Gastroesophageal sphincter (tissue), 4 donors: ENCODE data around the gene ALOX12. TPM values are rescaled to one million over a fixed set of nuclear protein-coding genes. Genes with fewer than 3 reads are reported as not detected.

Experiments
- ATAC-seq: fragments of 150-250 bp; one replicate; pipeline ENCODE4 v1.9.1; 2016; ENCODE audit warnings: mild to moderate bottlenecking, moderate library complexity
- H3K27ac ChIP-seq, 4 donors: fragments of 200-600 bp; sonication (generic) in 3 of 4; 1 replicate in 3 of 4; 2 replicates in 1 of 4; pipeline ENCODE4 v1.5.1; 2016 to 2019
- H3K27me3 ChIP-seq: fragments of 200-600 bp; sonication (generic); one replicate; pipeline ENCODE4 v1.5.1; 2019
- H3K36me3 ChIP-seq, 2 donors: fragments of 200-600 bp; sonication (generic); one replicate each; pipeline ENCODE4 v1.5.1; 2019; ENCODE audit warnings: control low read depth in 1 of 2
- H3K4me1 ChIP-seq, 3 donors: fragments of 200-600 bp; sonication (generic); 1 replicate in 2 of 3; 2 replicates in 1 of 3; pipeline ENCODE4 v1.5.1; 2016 to 2019; ENCODE audit warnings: control low read depth in 2 of 3
- H3K4me3 ChIP-seq, 2 donors: fragments of 200-600 bp; sonication (generic); one replicate each; pipeline ENCODE4 v1.5.1; 2019; ENCODE audit warnings: mild to moderate bottlenecking in 1 of 2, moderate library complexity in 1 of 2
- H3K9me3 ChIP-seq, 3 donors: fragments of 200-600 bp; sonication (generic); one replicate each; pipeline ENCODE4 v1.5.1; 2017 to 2019; ENCODE audit warnings: control low read depth in 2 of 3
- EP300 ChIP-seq: sonication (generic); formaldehyde crosslinking; IDR thresholded peaks from one replicate; pipeline ENCODE4 v1.6.1; 2017; ENCODE audit warnings: antibody characterized with exemption, mild to moderate bottlenecking
- POLR2A ChIP-seq, 2 donors: fragments of 450-650 bp; IDR thresholded peaks; one replicate each; pipeline ENCODE4 v1.6.1; 2017; ENCODE audit warnings: antibody characterized with exemption in 2 of 2, mild to moderate bottlenecking in 2 of 2, moderate library complexity in 1 of 2
- POLR2AphosphoS5 ChIP-seq: sonication (generic); formaldehyde crosslinking; IDR thresholded peaks from one replicate; pipeline ENCODE4 v1.6.1; 2017; ENCODE audit warnings: antibody characterized with exemption
- WGBS, 2 donors: methylation state at CpG; one replicate each; pipeline ENCODE4 v1.1.5; 2018; ENCODE audit warnings: low coverage in 1 of 2; 5-methylcytosine and 5-hydroxymethylcytosine counted together
- total RNA-seq, 4 donors: library from RNA; depleted of rRNA; stranded (reverse); fragments of >200 nt; gene quantifications; one replicate each; pipeline ENCODE4 v1.1.0, GENCODE V29; 2016
- TF ChIP-seq, protein P1 (sequence below), 4 experiments: fragments of 200-600 bp in 2 of 4; fragments of 450-650 bp in 2 of 4; sonication (generic) in 1 of 4; IDR thresholded peaks; one replicate each; pipeline ENCODE4 v1.5.1; 2017 to 2019; ENCODE audit warnings: antibody characterized with exemption in 4 of 4, mild to moderate bottlenecking in 2 of 4, moderate library complexity in 2 of 4

Gene ALOX12
- total RNA-seq, 4 donors from 2014 or later = 0.19 to 0.62 TPM; not detected in 2

- Histone ChIP-seq H3K4me1 (peaks cover 0 to 82% (median 21%) of the 10 kb centered on the region in 3 donors), H3K36me3 (peaks cover 0 to 12% of the 10 kb centered on the region in 2 donors), H3K27ac (peak overlapping the region in 3 of 4 donors; percentile 83 to 96 (median 92)), H3K9me3 (no peaks in the 10 kb centered on the region), H3K27me3 (peaks cover 40% of the 10 kb centered on the region), H3K4me3 (peak overlapping the region in 1 of 2 donors; percentile 35)
- no peak for ATAC-seq
- TF ChIP-seq POLR2A (IDR thresholded peaks at IDR 0.05) (no peak), EP300 (no peak), POLR2AphosphoS5 (no peak)
- TF ChIP-seq, protein P1, sequence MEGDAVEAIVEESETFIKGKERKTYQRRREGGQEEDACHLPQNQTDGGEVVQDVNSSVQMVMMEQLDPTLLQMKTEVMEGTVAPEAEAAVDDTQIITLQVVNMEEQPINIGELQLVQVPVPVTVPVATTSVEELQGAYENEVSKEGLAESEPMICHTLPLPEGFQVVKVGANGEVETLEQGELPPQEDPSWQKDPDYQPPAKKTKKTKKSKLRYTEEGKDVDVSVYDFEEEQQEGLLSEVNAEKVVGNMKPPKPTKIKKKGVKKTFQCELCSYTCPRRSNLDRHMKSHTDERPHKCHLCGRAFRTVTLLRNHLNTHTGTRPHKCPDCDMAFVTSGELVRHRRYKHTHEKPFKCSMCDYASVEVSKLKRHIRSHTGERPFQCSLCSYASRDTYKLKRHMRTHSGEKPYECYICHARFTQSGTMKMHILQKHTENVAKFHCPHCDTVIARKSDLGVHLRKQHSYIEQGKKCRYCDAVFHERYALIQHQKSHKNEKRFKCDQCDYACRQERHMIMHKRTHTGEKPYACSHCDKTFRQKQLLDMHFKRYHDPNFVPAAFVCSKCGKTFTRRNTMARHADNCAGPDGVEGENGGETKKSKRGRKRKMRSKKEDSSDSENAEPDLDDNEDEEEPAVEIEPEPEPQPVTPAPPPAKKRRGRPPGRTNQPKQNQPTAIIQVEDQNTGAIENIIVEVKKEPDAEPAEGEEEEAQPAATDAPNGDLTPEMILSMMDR (IDR thresholded peaks at IDR 0.05) = no peak
- WGBS, 2 donors = 61 to 90% methylated on average over 2 to 6 of the region's 11 CpGs
Observed at GRCh38 chr17:7020894-7021664, 25.2 kb downstream of the ALOX12 start.

DNA sequence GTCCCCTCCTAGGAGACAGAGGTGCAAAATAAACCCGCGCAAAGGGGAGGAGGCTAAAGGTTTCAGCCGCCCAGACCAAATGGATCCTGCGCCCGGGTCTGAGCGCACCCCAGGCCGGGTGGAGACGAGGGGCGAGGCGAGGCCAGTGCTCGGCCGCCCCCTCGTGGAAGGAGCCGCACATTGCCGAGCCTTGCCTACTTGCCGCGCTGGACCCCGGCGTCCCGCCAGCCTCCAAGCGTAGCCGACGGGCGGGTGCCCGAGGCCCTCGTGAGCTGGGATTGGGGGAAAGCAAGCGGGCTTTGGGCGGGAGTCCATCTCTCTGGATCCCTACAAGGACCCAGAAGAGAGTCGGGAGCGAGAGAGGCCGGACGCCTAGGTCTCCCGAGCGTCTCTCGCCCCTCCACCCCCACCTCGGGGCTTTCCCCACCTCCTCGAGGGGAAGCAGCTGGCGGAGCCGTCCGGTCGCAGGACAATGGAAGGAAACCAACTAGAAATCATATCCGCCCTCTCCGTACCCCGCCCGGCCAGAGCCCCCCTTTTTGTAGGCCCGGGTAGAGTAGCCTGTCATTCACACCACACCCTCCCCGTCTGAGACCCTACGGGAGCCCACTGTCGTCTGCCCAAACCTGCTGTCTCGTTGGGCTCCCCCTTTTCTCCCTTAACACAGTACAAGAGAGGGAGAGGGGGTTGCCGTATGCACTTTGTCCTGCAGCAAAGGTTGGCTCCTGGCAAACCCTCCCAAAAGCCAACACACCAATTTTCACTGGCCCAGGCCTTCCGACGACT is 26.3 kb downstream of the ALOX12 start:
- Histone ChIP-seq H3K4me3 (peak overlapping the region in 1 of 2 donors; percentile 41), H3K9me3 (no peaks in the 10 kb centered on the region), H3K27me3 (peaks cover 47% of the 10 kb centered on the region), H3K36me3 (peaks cover 0 to 4% of the 10 kb centered on the region in 2 donors), H3K4me1 (peaks cover 0 to 76% (median 21%) of the 10 kb centered on the region in 3 donors), H3K27ac (peak overlapping the region in 3 of 4 donors; percentile 77 to 92 (median 83))
- 0 to 13% methylated on average over 2 to 5 of the region's 53 CpGs for WGBS, 2 donors
- ATAC-seq = peak; percentile 74
- TF ChIP-seq POLR2AphosphoS5 = no peak
- no peak for TF ChIP-seq POLR2A (IDR thresholded peaks at IDR 0.05)
- TF ChIP-seq EP300 = no peak
- TF ChIP-seq, protein P1 (IDR thresholded peaks at IDR 0.05) = peak in 3 of 4 experiments; percentile 93 to 98 (median 93)

DNA sequence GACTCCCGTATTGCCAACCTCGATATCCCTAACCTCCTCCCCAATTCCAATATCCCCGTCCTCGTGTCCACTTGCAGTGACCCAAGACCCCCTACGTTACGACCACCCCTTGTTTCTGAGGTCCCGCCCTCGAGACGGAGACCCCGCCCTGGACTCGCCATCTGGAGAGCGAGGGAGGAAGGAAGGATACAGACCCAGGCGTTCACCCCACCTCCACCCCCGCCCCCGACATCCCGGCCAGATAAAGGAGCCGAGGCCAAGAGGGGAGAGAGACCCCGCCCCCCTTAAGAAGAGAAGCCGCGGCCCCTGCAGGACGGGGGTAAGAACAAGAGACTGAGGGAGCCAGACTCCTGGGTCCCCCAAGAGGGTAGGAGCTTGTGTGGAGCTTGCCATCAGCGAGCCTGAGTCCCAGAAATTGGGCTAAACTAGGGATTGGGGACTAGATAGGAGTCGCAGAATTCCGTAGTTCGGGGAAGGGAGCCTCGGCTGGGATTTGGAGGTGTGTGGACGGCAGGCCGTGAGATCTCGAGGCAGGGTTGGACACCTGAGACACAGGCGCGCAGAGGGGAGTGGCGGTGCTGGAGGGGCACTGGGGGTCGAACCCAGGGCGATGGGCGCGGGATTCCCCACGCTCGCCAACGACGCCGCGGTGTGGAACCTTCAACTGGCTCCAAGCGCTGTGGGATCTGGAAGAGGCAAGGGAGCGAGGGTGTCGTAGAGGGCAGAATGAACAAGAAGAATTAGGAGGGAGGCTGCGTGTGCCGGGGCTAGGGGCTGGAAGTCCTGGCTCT is 27.1 kb downstream of the ALOX12 start, which contains the start of gene BCL6B:
TSS of gene BCL6B (plus strand) at position 270 of the 791 bp plus-strand sequence. CDS start 622 bp downstream, outside the sequence.
- H3K27ac ChIP-seq = peak within 1 kb of the TSS in 3 of 4 donors; percentile 77 to 92 (median 83)
- peak within 1 kb of the TSS in 1 of 2 donors; percentile 41 for H3K4me3 ChIP-seq
- no peaks in the 10 kb centered on the region for H3K9me3 ChIP-seq
- WGBS, 2 donors = 4 to 6% methylated on average over 4 to 16 of the region's 47 CpGs
- no peak for ATAC-seq
- TF ChIP-seq POLR2A (IDR thresholded peaks at IDR 0.05) (no peak), EP300 (no peak), POLR2AphosphoS5 (no peak)
- TF ChIP-seq, protein P1 (IDR thresholded peaks at IDR 0.05) = no peak
- peaks cover 51% of the 10 kb centered on the region for H3K27me3 ChIP-seq
- no peaks in the 10 kb centered on the region for H3K36me3 ChIP-seq
- H3K4me1 ChIP-seq = peaks cover 0 to 68% (median 13%) of the 10 kb centered on the region in 3 donors

DNA sequence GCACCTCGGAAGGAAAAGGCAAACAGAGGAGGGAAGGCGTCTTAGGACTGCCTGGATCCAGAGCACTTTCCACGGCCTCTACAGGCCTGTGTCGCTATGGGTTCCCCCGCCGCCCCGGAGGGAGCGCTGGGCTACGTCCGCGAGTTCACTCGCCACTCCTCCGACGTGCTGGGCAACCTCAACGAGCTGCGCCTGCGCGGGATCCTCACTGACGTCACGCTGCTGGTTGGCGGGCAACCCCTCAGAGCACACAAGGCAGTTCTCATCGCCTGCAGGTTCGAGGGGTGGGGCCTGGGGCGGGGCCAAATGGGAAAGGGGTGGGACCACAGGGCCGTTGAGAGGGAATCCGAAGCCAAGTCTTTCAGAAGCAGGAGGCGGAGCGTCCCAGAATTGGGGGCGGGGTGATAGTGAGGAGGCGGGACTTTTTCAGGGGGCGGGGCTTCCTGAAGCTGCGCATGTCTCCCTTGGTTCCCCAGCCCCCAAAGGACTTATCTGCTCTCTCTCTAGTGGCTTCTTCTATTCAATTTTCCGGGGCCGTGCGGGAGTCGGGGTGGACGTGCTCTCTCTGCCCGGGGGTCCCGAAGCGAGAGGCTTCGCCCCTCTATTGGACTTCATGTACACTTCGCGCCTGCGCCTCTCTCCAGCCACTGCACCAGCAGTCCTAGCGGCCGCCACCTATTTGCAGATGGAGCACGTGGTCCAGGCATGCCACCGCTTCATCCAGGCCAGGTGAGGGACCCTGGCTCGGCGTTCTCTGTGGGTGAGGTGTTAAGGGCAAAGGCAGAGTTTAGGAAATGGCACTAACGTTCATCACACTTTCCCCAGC is 27.9 kb downstream of the ALOX12 start:
- peak; percentile 80 for ATAC-seq
- H3K9me3 ChIP-seq = no peaks in the 10 kb centered on the region
- H3K4me1 ChIP-seq = peaks cover 0 to 60% (median 8%) of the 10 kb centered on the region in 3 donors
- H3K4me3 ChIP-seq = peak overlapping the region in 1 of 2 donors; percentile 41
- no peaks in the 10 kb centered on the region for H3K36me3 ChIP-seq
- 83% methylated on average over 16 of the region's 51 CpGs; no CpG with 5 or more reads in 1 of the 2 donors for WGBS, 2 donors
- TF ChIP-seq EP300 (no peak), POLR2AphosphoS5 (no peak), POLR2A (IDR thresholded peaks at IDR 0.05) (no peak)
- TF ChIP-seq, protein P1 (IDR thresholded peaks at IDR 0.05) = no peak
- peaks cover 51% of the 10 kb centered on the region for H3K27me3 ChIP-seq
- peak overlapping the region in 3 of 4 donors; percentile 77 to 92 (median 83) for H3K27ac ChIP-seq
